Measurements from ENCODE around the gene MED8.
A peak's percentile ranks its signal among the peaks of the same experiment; 100 is the strongest.

- TF ChIP-seq CTCF (IDR thresholded peaks at IDR 0.05; ENCODE audit: insufficient read depth, low read length) (peak; percentile 20), GABPA (IDR thresholded peaks at IDR 0.05; ENCODE audit: low read depth) (no peak; the same call in 1 of the 2 replicates), REST (IDR thresholded peaks at IDR 0.05; ENCODE audit: insufficient replicate concordance, low read depth) (no peak), POLR2AphosphoS5 (IDR thresholded peaks at IDR 0.05; ENCODE audit: low read depth) (peak; percentile 84), SPI1 (IDR thresholded peaks at IDR 0.05; ENCODE audit: borderline replicate concordance, low read depth) (peak; percentile 95)
Measured at GRCh38 chr1:43367904-43368645, 21.5 kb downstream of the MED8 start, which contains the start of gene ELOVL1.
